Measurements from ENCODE around the gene HSPB3.
"Not testable (repeated sequence)": the region's sequence is repeated elsewhere in the genome, so short reads cannot be mapped to it uniquely, and the experiment has no call there.

Gene HSPB3

GRCh38 chr5:54457094-54457862 is 1.8 kb downstream of the HSPB3 start:
- DNase-seq: no peak

DNA sequence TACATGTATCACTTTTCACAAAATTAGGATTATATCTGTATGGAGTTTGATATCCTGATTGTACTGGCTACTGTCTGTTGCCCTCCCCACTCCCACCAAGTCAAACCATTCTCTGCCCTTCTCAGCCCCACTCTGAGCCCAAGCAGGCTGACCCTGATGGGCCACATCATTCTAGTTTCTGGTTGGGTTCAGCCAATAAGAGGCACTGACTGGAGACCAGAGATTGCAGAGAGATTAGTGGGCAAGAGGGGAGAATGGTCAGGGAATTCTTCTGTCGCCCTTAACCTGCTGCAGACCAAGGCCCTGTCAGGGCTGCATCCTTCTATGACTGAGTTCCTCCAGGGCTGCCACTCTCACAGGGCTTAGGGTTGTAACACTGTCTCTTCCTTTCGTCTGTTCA is 2.7 kb downstream of the HSPB3 start:
- DNase-seq: no peak

- DNase-seq: no peak
These were observed 4.9 kb downstream of the HSPB3 start for GRCh38 chr5:54460181-54460919.

DNA sequence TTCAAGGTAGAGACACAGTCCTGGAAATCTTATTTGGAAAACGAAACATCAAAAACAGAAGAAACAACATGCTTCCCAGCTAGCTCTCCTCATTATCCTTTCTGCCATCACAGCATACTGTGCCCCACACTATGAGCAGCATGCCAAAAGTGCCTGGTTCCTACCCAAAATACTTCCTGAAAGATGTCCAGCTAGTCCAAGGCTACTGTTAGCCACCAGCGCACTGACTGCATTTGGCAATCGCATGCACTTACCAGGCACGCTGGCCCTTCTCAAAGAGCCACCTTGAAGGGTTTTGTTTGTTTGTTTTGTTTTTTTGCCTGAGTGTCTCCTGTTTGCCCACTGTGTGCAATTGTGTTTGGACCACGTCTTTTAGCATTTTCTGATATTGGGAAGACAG is 6.8 kb downstream of the HSPB3 start:
- no peak for DNase-seq

DNA sequence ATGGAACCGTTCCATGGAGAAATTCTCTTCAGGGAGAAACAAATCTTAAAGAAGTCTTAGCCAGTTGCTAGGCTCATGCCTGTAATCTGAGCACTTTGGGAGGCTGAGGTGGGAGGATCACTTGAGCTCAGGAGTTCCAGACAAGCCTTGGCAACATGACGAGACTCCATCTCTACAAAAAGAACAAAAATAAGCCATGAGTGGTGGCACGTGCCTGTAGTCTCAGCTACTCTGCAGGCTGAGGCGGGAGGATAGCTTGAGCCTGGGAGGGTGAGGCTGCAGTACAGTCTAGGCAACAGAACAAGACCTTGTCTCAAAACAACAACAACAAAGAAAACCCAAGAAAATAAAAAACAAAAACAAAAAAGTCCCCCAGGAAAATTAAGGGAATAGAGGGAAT is 8.2 kb downstream of the HSPB3 start:
- DNase-seq: no peak

- no peak for DNase-seq
These were observed 14.1 kb downstream of the HSPB3 start for GRCh38 chr5:54469622-54470021.

- no peak for DNase-seq
These were observed 14.6 kb downstream of the HSPB3 start for GRCh38 chr5:54470128-54470527.

DNA sequence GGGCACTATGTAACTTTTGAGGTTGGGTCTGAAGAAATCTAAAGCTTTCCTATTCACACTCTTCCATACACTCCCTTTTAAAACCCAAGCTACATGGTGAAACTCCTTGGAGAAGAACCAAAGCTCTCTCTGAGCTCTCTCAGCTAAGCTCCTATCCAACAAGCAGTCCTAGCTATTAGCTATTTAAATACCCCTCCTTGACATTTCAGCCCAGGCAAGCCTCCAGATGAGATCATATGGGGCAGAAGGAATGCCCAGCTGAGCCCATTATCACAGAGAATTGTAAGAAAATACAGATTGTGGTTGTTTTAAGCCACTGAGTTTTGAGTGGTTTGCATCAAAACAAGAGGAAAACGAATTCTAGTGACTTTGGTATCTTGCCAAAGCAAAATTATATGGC is 15.2 kb downstream of the HSPB3 start:
- DNase-seq: no peak

- DNase-seq: no peak
These were observed 15.9 kb downstream of the HSPB3 start for GRCh38 chr5:54471398-54471797.

DNA sequence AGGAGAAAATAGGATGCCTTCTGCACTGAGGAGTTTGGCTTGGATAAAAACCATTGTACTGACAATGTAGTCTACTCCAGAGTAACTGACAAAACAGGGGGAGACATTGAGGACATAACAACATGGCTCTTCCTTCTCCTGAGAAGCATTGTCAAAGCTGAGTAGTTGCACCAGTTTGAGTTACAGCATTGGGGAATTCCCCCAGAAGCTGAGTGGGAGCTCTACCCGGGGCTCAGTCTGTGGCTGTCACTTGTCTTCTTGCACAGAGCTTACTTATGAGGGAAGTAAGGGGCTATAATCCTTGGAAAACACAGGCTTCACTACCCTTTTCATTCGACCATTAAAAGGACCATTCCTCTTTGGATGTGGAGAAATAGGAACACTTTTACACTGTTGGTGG is 21.2 kb downstream of the HSPB3 start:
- DNase-seq: no peak

- no peak for DNase-seq
These were observed 22.5 kb downstream of the HSPB3 start for GRCh38 chr5:54477941-54478478.

GRCh38 chr5:54480296-54480695 is 24.8 kb downstream of the HSPB3 start:
- DNase-seq: no peak

DNA sequence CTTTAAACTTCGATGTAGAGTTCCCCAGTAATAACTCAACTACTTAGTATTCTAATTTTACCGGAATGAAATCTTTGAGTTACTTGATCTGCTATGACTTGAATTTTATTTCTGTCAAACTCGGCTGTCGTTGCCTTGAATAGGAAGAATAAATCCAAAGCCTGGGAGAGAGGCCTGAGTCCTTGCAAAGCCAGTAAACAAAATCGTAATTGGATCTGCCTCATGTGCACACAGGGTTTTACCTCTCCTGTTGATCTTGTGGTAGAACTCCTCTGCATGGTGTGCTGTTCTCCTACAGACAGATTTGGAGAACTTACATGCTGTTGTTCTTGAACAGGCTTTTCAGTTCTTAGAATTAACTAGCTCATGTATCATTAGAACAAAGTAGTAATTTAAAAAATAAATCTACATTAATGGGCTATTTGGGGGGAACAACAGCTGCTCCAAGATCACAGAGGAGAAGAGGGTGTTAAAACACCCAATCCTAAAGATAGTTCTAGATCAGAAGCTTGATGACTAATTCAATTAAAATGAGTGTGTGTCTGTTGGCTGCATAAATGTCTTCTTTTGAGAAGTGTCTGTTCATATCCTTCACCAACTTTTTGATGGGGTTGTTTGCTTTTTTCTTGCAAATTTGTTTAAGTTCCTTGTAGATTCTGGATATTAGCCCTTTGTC is 28.9 kb downstream of the HSPB3 start:
- no peak for DNase-seq

- not testable (repeated sequence) for DNase-seq
These were observed 30.2 kb downstream of the HSPB3 start for GRCh38 chr5:54485659-54486058.

- DNase-seq: not testable (repeated sequence)
These were observed 34.1 kb downstream of the HSPB3 start for GRCh38 chr5:54489648-54489979.

- DNase-seq: no peak
These were observed 35.8 kb downstream of the HSPB3 start for GRCh38 chr5:54491326-54491725.

DNA sequence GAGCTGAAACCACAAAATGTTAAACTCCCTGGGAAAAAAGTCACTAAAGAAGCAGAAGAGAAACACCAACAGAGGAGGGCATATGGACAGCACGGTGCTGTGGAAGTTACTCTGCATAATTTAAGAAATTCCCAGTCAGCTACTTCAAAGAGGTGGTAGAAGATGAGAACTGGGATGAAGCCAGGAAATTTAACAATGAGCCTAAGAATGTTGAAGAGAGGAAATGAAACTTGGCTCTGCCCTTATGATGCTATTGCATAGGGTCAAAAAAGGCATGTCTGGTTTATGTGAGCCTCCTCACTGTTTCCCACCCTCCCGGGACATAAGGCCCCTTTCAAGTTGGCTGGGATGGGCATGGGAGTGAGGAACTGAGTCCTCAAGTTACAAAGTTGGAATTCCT is 36.7 kb downstream of the HSPB3 start:
- no peak for DNase-seq

GRCh38 chr5:54495027-54495426 is 39.5 kb downstream of the HSPB3 start:
- no peak for DNase-seq
